ENCODE results near the gene IRAK4.

- TF ChIP-seq, protein P1, sequence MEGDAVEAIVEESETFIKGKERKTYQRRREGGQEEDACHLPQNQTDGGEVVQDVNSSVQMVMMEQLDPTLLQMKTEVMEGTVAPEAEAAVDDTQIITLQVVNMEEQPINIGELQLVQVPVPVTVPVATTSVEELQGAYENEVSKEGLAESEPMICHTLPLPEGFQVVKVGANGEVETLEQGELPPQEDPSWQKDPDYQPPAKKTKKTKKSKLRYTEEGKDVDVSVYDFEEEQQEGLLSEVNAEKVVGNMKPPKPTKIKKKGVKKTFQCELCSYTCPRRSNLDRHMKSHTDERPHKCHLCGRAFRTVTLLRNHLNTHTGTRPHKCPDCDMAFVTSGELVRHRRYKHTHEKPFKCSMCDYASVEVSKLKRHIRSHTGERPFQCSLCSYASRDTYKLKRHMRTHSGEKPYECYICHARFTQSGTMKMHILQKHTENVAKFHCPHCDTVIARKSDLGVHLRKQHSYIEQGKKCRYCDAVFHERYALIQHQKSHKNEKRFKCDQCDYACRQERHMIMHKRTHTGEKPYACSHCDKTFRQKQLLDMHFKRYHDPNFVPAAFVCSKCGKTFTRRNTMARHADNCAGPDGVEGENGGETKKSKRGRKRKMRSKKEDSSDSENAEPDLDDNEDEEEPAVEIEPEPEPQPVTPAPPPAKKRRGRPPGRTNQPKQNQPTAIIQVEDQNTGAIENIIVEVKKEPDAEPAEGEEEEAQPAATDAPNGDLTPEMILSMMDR (IDR thresholded peaks at IDR 0.05; ENCODE audit: poor library complexity): no peak
- TF ChIP-seq EZH2 (IDR thresholded peaks at IDR 0.05; ENCODE audit: borderline replicate concordance) (no peak), EZH2phosphoT487 (IDR thresholded peaks at IDR 0.05; ENCODE audit: low read depth, severe bottlenecking, unreplicated experiment) (no peak)
Measured at GRCh38 chr12:43711348-43711747, 47.4 kb upstream of the IRAK4 start.

All from hepatocyte (in vitro differentiated cells).